Neural cell (in vitro differentiated cells): Measurements from ENCODE around the gene MINDY3. TPM values are rescaled to one million over a fixed set of nuclear protein-coding genes. Genes with fewer than 3 reads are reported as not detected.

Experiments
- H2AFZ ChIP-seq: fragments of 200-600, 300-800 bp; sonication (generic), shearing (Covaris generic); 2 replicates; pipeline ENCODE4 v1.6.0; 2014; ENCODE audit warnings: low read depth, mild to moderate bottlenecking, antibody characterized with exemption, low read length, moderate library complexity
- H3F3A ChIP-seq: fragments of 200-600 bp; shearing (Covaris generic); 2 replicates; pipeline ENCODE4 v1.6.1; 2016; ENCODE audit warnings: mild to moderate bottlenecking, moderate library complexity, mixed read lengths, antibody characterized with exemption, low read length; ENCODE audit not compliant: insufficient read depth, poor library complexity, severe bottlenecking
- H3K27ac ChIP-seq: fragments of 200-600, 300-800 bp; sonication (generic), shearing (Covaris generic); 2 replicates; pipeline ENCODE4 v1.5.1; 2014; ENCODE audit warnings: mild to moderate bottlenecking, low read length, moderate library complexity
- H3K27me3 ChIP-seq: fragments of 300-800, 200-600 bp; sonication (generic), shearing (Covaris generic); 2 replicates; pipeline ENCODE4 v1.6.0; 2014; ENCODE audit warnings: mild to moderate bottlenecking, low read depth, low read length, moderate library complexity; ENCODE audit not compliant: insufficient read depth
- H3K36me3 ChIP-seq: fragments of 300-800, 200-600 bp; sonication (generic), shearing (Covaris generic); 2 replicates; pipeline ENCODE4 v1.5.1; 2014; ENCODE audit warnings: mild to moderate bottlenecking, antibody characterized with exemption, low read length, moderate library complexity; ENCODE audit not compliant: insufficient read depth
- H3K4me2 ChIP-seq: fragments of 300-800, 200-600 bp; sonication (generic), shearing (Covaris generic); 2 replicates; pipeline ENCODE4 v1.6.0; 2014; ENCODE audit warnings: mild to moderate bottlenecking, low read length
- H3K4me3 ChIP-seq: fragments of 300-800, 200-600 bp; sonication (generic), shearing (Covaris generic); 2 replicates; pipeline ENCODE4 v1.5.1; 2014; ENCODE audit warnings: mild to moderate bottlenecking, low read length, moderate library complexity
- H3K79me2 ChIP-seq: fragments of 200-600 bp; shearing (Covaris generic); replicated peaks from 2 replicates; pipeline ENCODE4 v1.6.0; 2014; ENCODE audit warnings: mild to moderate bottlenecking, low read length, moderate library complexity; ENCODE audit not compliant: insufficient read depth
- H3K9ac ChIP-seq: fragments of 300-800, 200-600 bp; sonication (generic), shearing (Covaris generic); 2 replicates; pipeline ENCODE4 v1.6.1; 2016; ENCODE audit warnings: mild to moderate bottlenecking, low read length, mixed read lengths
- H3K9me2 ChIP-seq: fragments of 200-600 bp; shearing (Covaris generic); 2 replicates; pipeline ENCODE4 v1.6.1; 2016; ENCODE audit warnings: mild to moderate bottlenecking, low read length, mixed read lengths; ENCODE audit not compliant: insufficient read depth
- H3K9me3 ChIP-seq: fragments of 200-600, 300-800 bp; sonication (generic), shearing (Covaris generic); 2 replicates; pipeline ENCODE4 v1.6.1; 2016; ENCODE audit warnings: mild to moderate bottlenecking, mixed run types, low read length, moderate library complexity, mixed read lengths
- H4K20me1 ChIP-seq: fragments of 200-600 bp; shearing (Covaris generic); 2 replicates; pipeline ENCODE4 v1.6.1; 2016; ENCODE audit warnings: mild to moderate bottlenecking, mixed run types; ENCODE audit not compliant: insufficient read depth
- EP300 ChIP-seq: fragments of 450-650 bp; conservative IDR thresholded peaks from 2 replicates; pipeline ENCODE4 v1.6.1; 2014; ENCODE audit warnings: antibody characterized with exemption, mild to moderate bottlenecking, moderate library complexity; ENCODE audit not compliant: poor library complexity, severe bottlenecking
- EZH2 ChIP-seq: fragments of 200-600, 300-800 bp; shearing (Covaris generic), sonication (generic); IDR thresholded peaks from 2 replicates; pipeline ENCODE4 v1.6.1; 2014; ENCODE audit warnings: antibody characterized with exemption, low read length, borderline replicate concordance, mild to moderate bottlenecking; ENCODE audit not compliant: insufficient read depth, poor library complexity, severe bottlenecking
- MXI1 ChIP-seq: fragments of 450-650 bp; conservative IDR thresholded peaks from 2 replicates; pipeline ENCODE4 v1.6.1; 2014; ENCODE audit warnings: antibody characterized with exemption, mild to moderate bottlenecking; ENCODE audit not compliant: poor library complexity, severe bottlenecking
- POLR2AphosphoS5 ChIP-seq: IDR thresholded peaks from 2 replicates; pipeline ENCODE4 v1.6.1; 2012
- RAD21 ChIP-seq: fragments of 450-650 bp; conservative IDR thresholded peaks from 2 replicates; pipeline ENCODE4 v1.6.1; 2014; ENCODE audit warnings: antibody characterized with exemption, mild to moderate bottlenecking, moderate library complexity
- SMC3 ChIP-seq: fragments of 450-650 bp; conservative IDR thresholded peaks from 2 replicates; pipeline ENCODE4 v1.6.1; 2014; ENCODE audit warnings: antibody characterized with exemption, mild to moderate bottlenecking, moderate library complexity; ENCODE audit not compliant: poor library complexity
- TAF1 ChIP-seq: IDR thresholded peaks from 2 replicates; pipeline ENCODE4 v1.6.1; 2012; ENCODE audit warnings: low read depth
- polyA plus RNA-seq: library from polyadenylated mRNA; depleted of rRNA; stranded (reverse); fragments of >200 nt; gene quantifications from 2 replicates; pipeline ENCODE4 v1.2.3, GENCODE V29; 2014
- TF ChIP-seq, protein P1 (sequence below): fragments of 450-650 bp; IDR thresholded peaks from 2 replicates; pipeline ENCODE4 v1.5.1; 2014; ENCODE audit warnings: antibody characterized with exemption, mild to moderate bottlenecking, moderate library complexity; ENCODE audit not compliant: poor library complexity, severe bottlenecking
- TF ChIP-seq, protein P2 (sequence below): IDR thresholded peaks from 2 replicates; pipeline ENCODE4 v1.6.1; 2012; ENCODE audit warnings: borderline replicate concordance

The MINDY3 gene
- polyA plus RNA-seq, 1 donor from 2014 or later = 56.5 TPM

DNA sequence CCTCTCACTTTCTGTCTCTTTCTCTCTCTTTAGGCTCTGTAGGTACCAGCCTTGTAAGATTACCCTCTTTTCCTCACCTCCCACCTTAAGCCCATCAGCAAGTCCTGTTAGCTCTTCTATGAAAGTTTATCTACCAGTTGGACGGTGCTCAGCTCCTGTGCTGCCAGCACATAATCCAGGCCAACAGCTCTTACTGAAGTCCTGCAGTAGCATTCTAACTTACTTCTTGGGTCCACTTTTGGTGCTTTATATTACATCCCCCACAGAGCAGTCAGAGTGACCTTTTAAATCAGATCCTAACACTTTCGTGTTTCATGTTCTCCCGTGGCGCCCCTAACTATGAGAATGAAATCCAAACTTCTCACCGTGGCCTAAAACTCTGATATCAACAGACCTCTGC is 101.7 kb downstream of the MINDY3 start:
- TF ChIP-seq MXI1 (no peak), SMC3 (no peak), EZH2 (no peak), POLR2AphosphoS5 (no peak), EP300 (no peak), RAD21 (no peak), TAF1 (no peak)
- TF ChIP-seq, protein P1, sequence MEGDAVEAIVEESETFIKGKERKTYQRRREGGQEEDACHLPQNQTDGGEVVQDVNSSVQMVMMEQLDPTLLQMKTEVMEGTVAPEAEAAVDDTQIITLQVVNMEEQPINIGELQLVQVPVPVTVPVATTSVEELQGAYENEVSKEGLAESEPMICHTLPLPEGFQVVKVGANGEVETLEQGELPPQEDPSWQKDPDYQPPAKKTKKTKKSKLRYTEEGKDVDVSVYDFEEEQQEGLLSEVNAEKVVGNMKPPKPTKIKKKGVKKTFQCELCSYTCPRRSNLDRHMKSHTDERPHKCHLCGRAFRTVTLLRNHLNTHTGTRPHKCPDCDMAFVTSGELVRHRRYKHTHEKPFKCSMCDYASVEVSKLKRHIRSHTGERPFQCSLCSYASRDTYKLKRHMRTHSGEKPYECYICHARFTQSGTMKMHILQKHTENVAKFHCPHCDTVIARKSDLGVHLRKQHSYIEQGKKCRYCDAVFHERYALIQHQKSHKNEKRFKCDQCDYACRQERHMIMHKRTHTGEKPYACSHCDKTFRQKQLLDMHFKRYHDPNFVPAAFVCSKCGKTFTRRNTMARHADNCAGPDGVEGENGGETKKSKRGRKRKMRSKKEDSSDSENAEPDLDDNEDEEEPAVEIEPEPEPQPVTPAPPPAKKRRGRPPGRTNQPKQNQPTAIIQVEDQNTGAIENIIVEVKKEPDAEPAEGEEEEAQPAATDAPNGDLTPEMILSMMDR = no peak
- TF ChIP-seq, protein P2, sequence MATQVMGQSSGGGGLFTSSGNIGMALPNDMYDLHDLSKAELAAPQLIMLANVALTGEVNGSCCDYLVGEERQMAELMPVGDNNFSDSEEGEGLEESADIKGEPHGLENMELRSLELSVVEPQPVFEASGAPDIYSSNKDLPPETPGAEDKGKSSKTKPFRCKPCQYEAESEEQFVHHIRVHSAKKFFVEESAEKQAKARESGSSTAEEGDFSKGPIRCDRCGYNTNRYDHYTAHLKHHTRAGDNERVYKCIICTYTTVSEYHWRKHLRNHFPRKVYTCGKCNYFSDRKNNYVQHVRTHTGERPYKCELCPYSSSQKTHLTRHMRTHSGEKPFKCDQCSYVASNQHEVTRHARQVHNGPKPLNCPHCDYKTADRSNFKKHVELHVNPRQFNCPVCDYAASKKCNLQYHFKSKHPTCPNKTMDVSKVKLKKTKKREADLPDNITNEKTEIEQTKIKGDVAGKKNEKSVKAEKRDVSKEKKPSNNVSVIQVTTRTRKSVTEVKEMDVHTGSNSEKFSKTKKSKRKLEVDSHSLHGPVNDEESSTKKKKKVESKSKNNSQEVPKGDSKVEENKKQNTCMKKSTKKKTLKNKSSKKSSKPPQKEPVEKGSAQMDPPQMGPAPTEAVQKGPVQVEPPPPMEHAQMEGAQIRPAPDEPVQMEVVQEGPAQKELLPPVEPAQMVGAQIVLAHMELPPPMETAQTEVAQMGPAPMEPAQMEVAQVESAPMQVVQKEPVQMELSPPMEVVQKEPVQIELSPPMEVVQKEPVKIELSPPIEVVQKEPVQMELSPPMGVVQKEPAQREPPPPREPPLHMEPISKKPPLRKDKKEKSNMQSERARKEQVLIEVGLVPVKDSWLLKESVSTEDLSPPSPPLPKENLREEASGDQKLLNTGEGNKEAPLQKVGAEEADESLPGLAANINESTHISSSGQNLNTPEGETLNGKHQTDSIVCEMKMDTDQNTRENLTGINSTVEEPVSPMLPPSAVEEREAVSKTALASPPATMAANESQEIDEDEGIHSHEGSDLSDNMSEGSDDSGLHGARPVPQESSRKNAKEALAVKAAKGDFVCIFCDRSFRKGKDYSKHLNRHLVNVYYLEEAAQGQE = no peak
- no peaks in the 10 kb centered on the region for H3K36me3 ChIP-seq
- H3K4me3 ChIP-seq = no peak overlapping the region
- no peak overlapping the region for H3K27ac ChIP-seq
- no peaks in the 10 kb centered on the region for H4K20me1 ChIP-seq
- no peak overlapping the region for H2AFZ ChIP-seq
- H3K9me2 ChIP-seq = no peaks in the 10 kb centered on the region
- no peak overlapping the region for H3K9ac ChIP-seq
- no peaks in the 10 kb centered on the region for H3K79me2 ChIP-seq
- no peaks in the 10 kb centered on the region for H3K9me3 ChIP-seq
- H3K4me2 ChIP-seq = no peak overlapping the region
- H3K27me3 ChIP-seq = no peaks in the 10 kb centered on the region
- no peaks in the 10 kb centered on the region for H3F3A ChIP-seq

DNA sequence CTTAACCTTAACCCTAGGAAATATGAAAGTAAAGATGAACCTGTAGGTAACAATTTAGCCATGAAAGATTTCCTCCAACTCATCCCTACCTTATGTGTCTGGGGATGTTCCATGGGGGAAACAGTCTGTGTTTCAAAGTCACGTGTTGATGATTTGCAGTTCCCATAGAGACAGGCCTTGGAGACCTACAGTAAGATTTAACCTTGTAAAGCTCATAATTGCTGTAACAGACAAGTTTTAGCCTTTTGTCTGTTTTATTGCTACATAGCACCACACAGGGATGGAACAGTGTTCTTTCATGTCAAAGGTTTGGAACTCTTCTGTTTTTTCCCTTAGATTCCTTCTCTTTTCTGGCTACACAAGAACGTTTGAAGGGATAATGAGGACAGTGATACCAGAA is 105.4 kb downstream of the MINDY3 start:
- Histone ChIP-seq H3F3A (no peaks in the 10 kb centered on the region), H3K79me2 (no peaks in the 10 kb centered on the region), H3K9ac (no peak overlapping the region), H3K27me3 (no peaks in the 10 kb centered on the region), H3K27ac (peak overlapping the region; percentile 46), H3K36me3 (no peaks in the 10 kb centered on the region), H3K9me3 (no peaks in the 10 kb centered on the region), H3K4me2 (no peak overlapping the region), H3K9me2 (no peaks in the 10 kb centered on the region), H4K20me1 (no peaks in the 10 kb centered on the region), H3K4me3 (peak overlapping the region; percentile 6), H2AFZ (no peak overlapping the region)
- TF ChIP-seq TAF1 (no peak), POLR2AphosphoS5 (no peak), MXI1 (no peak), EZH2 (no peak), RAD21 (peak; percentile 39), SMC3 (peak; percentile 31), EP300 (no peak)
- TF ChIP-seq, protein P2 = no peak
- TF ChIP-seq, protein P1 = peak; percentile 42
